Cardiac muscle cell (in vitro differentiated cells and primary cell): ENCODE measurements around the gene ARHGAP6. TPM values are rescaled to one million over a fixed set of nuclear protein-coding genes. Genes with fewer than 3 reads are reported as not detected.

Source experiments
- DNase-seq, 2 donors: peaks; one replicate each; pipeline versions ENCODE4 v3.0.0 to v3.0.0-alpha.2; 2010 to 2017; ENCODE audit warnings: low read depth in 1 of 2, low spot score in 1 of 2
- H3K27ac ChIP-seq: fragments of 200-600 bp; sonication (generic); 2 replicates; pipeline ENCODE4 v1.5.1; 2016
- H3K27me3 ChIP-seq: fragments of 200-600 bp; sonication (generic); 2 replicates; pipeline ENCODE4 v1.6.0; 2016; ENCODE audit warnings: control low read depth
- H3K36me3 ChIP-seq: fragments of 200-600 bp; sonication (generic); 2 replicates; pipeline ENCODE4 v1.5.1; 2016; ENCODE audit warnings: control low read depth
- H3K4me1 ChIP-seq: fragments of 200-600 bp; sonication (generic); 2 replicates; pipeline ENCODE4 v1.8.1; 2017; ENCODE audit warnings: low read depth, mild to moderate bottlenecking, mixed run types
- H3K4me3 ChIP-seq: fragments of 200-600 bp; sonication (generic); 2 replicates; pipeline ENCODE4 v1.5.1; 2016; ENCODE audit warnings: mild to moderate bottlenecking
- H3K9me3 ChIP-seq: fragments of 200-600 bp; sonication (generic); 2 replicates; pipeline ENCODE4 v1.5.1; 2017; ENCODE audit warnings: low read depth, mild to moderate bottlenecking, control low read depth
- polyA plus RNA-seq: library from polyadenylated mRNA; unstranded; fragments of >200 nt; fragmentation: Nextera tagmentation; extraction: Ambion mirVana; gene quantifications from 2 replicates; pipeline ENCODE4 v1.2.1, GENCODE V29; 2016
- total RNA-seq: library from RNA; depleted of rRNA; stranded (reverse); fragments of >200 nt; gene quantifications from 2 replicates; pipeline ENCODE4 v1.2.3, GENCODE V29; 2016
- TF ChIP-seq, protein P1 (sequence below): IDR thresholded peaks from 2 replicates; pipeline ENCODE4 v1.5.1; 2012; ENCODE audit warnings: low read depth, mild to moderate bottlenecking, low read length

The ARHGAP6 gene
- total and polyA plus RNA-seq, 2 experiments from 2014 or later, result 10.5 to 45.0 TPM

DNA sequence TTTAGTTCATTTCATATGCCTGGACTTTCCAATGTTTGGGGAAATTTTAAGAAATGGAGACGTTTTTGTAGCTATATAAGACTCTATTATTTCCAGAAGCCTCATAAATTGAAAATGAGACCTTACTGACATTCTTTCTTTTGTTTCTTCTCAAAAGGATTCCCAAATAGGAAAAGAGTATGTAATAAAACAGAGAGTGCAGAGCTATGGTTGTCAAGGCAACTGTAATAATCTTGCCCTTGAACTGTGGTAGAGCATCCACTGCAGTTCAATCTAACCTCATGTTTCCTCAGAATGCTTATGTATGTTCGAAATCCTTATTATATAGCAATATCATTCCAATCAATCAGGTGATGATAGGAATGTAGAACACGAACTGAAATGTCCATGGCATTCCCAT lies 318.4 kb downstream of the ARHGAP6 start:
- H3K36me3 ChIP-seq, result no peaks in the 10 kb centered on the region
- no peak overlapping the region for H3K4me3 ChIP-seq
- no peaks in the 10 kb centered on the region for H3K4me1 ChIP-seq
- no peak overlapping the region for H3K27ac ChIP-seq
- DNase-seq, result no peak
- H3K9me3 ChIP-seq, result no peaks in the 10 kb centered on the region
- H3K27me3 ChIP-seq, result no peaks in the 10 kb centered on the region
- TF ChIP-seq, protein P1, sequence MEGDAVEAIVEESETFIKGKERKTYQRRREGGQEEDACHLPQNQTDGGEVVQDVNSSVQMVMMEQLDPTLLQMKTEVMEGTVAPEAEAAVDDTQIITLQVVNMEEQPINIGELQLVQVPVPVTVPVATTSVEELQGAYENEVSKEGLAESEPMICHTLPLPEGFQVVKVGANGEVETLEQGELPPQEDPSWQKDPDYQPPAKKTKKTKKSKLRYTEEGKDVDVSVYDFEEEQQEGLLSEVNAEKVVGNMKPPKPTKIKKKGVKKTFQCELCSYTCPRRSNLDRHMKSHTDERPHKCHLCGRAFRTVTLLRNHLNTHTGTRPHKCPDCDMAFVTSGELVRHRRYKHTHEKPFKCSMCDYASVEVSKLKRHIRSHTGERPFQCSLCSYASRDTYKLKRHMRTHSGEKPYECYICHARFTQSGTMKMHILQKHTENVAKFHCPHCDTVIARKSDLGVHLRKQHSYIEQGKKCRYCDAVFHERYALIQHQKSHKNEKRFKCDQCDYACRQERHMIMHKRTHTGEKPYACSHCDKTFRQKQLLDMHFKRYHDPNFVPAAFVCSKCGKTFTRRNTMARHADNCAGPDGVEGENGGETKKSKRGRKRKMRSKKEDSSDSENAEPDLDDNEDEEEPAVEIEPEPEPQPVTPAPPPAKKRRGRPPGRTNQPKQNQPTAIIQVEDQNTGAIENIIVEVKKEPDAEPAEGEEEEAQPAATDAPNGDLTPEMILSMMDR, result no peak

DNA sequence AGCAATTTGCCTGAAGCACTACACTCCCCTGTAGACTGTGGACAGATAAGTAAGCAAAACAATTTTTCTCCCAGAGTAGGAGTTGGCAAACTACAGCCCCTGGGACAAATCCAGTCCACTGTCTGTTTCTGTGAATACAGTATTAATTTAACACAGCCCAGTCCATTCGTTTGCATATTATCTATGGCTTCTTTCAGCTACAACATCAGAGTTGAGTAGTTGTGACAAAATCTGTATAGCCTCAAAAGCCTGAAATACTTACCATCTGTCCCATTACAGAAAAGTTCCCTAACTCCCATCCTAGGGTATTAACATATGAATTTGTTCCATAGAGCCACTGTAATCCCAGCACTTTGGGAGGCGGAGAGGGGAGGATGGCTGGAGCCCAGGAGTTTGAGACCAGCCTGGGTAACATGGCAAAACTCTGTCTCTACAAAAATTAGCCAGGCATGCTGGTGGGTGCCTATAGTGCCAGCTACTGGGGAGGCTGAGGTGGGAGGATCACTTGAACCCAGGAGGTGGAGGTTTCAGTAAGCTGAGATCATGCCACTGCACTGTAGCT lies 319.5 kb downstream of the ARHGAP6 start:
- Histone ChIP-seq H3K9me3 (no peaks in the 10 kb centered on the region), H3K4me1 (no peaks in the 10 kb centered on the region), H3K27me3 (no peaks in the 10 kb centered on the region), H3K36me3 (no peaks in the 10 kb centered on the region), H3K4me3 (no peak overlapping the region), H3K27ac (no peak overlapping the region)
- TF ChIP-seq, protein P1, result no peak
- DNase-seq, result peak in 1 of 2 donors; percentile 32

DNA sequence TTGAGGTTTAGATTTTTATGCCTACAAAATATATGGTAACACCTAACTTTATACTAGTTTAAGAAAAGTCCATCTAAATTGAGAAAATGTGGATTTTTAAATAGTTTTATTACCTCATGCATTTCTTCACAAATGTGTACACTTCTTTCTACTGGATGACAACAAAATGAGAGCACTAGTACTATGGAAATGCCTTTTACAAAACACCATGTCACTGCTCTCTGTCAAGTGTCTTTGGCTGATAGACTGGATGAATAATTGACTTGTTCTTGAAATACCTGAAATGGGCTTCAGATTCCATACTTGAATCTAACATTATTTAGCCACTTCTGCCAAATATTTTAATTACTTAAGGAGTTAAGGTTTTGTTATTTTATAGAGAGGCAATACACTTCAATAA lies 323.0 kb downstream of the ARHGAP6 start:
- Histone ChIP-seq H3K27ac (no peak overlapping the region), H3K27me3 (no peaks in the 10 kb centered on the region), H3K4me1 (no peaks in the 10 kb centered on the region), H3K9me3 (no peaks in the 10 kb centered on the region), H3K36me3 (no peaks in the 10 kb centered on the region), H3K4me3 (no peak overlapping the region)
- no peak for DNase-seq
- TF ChIP-seq, protein P1, result no peak

DNA sequence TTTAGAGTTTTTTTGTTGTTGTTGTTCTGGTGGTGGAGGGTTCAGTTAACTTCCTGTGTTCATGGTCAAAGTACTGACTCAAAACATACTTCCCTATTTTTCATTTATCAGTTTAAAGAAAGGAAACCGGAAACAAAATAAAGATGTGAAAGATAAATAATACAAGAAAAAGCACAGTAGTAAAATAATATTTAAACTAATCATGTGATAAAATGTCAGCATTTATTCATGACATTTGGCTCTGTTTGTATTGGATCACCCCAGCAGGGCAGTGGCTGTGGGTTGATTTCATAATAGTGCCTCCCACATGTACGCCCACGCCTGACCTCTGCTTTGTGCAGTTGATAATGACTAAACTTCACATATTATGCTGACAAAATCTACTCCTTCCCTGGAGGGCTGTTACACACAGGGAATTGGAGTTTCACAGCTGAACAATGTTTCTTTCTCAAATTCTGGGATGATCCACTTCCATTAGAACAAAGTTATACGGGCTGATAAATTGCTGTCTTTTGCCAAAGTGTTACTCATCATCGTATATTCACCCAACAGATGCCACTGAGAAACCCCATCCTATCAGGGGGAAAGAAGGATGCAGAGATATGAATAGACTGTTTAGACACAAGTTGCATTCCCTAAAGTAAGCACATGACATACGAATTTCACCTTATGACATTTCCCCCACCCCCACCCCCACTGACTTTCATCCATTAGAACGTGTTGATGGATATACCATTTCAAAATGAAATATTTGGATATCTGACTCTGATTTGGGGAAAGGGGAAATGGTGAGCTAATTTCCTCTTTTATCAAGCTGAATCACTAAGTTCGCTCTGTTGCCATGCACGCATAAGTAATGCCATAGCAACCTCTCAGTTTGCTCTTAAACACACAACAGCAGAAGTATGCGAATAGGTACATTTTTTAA lies 324.2 kb downstream of the ARHGAP6 start:
- no peaks in the 10 kb centered on the region for H3K36me3 ChIP-seq
- TF ChIP-seq, protein P1, result no peak
- peak in 1 of 2 donors; percentile 92 for DNase-seq
- no peaks in the 10 kb centered on the region for H3K27me3 ChIP-seq
- no peaks in the 10 kb centered on the region for H3K9me3 ChIP-seq
- no peaks in the 10 kb centered on the region for H3K4me1 ChIP-seq
- no peak overlapping the region for H3K27ac ChIP-seq
- no peak overlapping the region for H3K4me3 ChIP-seq

DNA sequence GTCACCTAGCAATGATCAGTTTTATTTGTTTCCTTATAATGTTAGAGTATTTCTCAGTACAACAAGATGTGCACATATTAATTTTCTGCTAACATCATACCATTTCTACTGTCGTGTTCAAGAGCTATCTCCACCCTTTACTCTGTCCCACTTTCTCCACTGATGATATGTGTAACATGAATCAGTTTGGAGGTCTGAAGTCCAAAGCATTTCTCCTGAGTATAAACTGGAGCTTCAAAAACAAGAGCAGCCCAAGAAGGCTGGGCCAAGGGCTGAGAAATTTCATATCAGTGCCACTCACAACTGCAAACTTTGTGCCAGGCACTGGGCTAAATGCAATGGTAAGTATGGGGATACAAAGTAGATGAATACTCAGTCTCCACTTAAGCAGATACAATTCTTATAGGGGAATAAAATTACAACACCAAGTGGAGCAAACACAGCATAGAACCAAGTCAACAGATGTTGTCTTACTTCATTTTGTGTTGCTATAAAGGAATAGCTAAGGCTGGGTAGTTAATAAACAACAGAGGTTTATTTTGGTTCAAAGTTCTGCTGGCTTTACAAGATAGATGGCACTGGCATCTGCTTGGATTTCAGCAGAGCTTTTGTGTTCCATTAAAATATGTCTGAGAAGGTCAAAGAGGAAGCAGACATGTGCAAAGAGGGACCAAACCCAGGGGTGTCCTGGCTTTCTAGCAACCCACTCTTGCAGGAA lies 328.3 kb downstream of the ARHGAP6 start:
- TF ChIP-seq, protein P1, result no peak
- Histone ChIP-seq H3K27ac (no peak overlapping the region), H3K36me3 (no peaks in the 10 kb centered on the region), H3K27me3 (no peaks in the 10 kb centered on the region), H3K9me3 (no peaks in the 10 kb centered on the region), H3K4me1 (no peaks in the 10 kb centered on the region), H3K4me3 (no peak overlapping the region)
- no peak for DNase-seq
